ENCODE data around the gene VPS51.

VPS51 gene

DNA sequence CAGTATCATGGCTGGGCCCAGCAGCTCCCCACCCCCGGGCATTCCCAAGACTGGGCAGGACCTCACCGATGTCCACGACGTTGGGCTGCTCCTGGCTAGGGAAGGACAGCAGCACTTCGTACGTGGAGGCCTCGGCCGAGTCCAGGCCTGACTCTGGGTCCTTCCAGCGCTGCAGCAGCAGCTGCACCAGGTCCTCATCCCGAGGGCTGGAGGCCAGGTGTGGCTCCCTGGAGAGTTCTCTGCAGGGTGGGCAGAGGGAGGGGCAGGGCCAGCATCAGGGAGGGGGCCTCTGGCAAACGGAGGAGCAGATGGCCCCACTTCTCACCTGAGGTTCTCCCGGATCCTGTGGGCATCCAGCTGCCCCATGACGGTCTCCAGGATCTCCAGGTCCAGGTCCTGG is 38.0 kb upstream of the VPS51 start:
- H3K4me1 ChIP-seq (ENCODE audit: low read length), result peaks cover 44% of the 10 kb centered on the region
- H4K20me1 ChIP-seq (ENCODE audit: insufficient read depth, low read length), result no peaks in the 10 kb centered on the region
- no peak overlapping the region for H2AFZ ChIP-seq (ENCODE audit: low read depth, low read length)
- H3K4me2 ChIP-seq (ENCODE audit: low read length), result no peak overlapping the region
- H3K27ac ChIP-seq (ENCODE audit: low read length), result no peak overlapping the region
- no peaks in the 10 kb centered on the region for H3K79me2 ChIP-seq (ENCODE audit: low read length)
- no peaks in the 10 kb centered on the region for H3K36me3 ChIP-seq (replicated peaks; ENCODE audit: low read depth, low read length)
- H3K9me3 ChIP-seq (ENCODE audit: insufficient read depth, low read length), result no peaks in the 10 kb centered on the region
- no peak for TF ChIP-seq EZH2phosphoT487 (IDR thresholded peaks at IDR 0.05; ENCODE audit: low read depth)
- TF ChIP-seq, protein P1, sequence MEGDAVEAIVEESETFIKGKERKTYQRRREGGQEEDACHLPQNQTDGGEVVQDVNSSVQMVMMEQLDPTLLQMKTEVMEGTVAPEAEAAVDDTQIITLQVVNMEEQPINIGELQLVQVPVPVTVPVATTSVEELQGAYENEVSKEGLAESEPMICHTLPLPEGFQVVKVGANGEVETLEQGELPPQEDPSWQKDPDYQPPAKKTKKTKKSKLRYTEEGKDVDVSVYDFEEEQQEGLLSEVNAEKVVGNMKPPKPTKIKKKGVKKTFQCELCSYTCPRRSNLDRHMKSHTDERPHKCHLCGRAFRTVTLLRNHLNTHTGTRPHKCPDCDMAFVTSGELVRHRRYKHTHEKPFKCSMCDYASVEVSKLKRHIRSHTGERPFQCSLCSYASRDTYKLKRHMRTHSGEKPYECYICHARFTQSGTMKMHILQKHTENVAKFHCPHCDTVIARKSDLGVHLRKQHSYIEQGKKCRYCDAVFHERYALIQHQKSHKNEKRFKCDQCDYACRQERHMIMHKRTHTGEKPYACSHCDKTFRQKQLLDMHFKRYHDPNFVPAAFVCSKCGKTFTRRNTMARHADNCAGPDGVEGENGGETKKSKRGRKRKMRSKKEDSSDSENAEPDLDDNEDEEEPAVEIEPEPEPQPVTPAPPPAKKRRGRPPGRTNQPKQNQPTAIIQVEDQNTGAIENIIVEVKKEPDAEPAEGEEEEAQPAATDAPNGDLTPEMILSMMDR (IDR thresholded peaks at IDR 0.05; ENCODE audit: low read depth, low read length), result no peak
- no peaks in the 10 kb centered on the region for H3K27me3 ChIP-seq (ENCODE audit: low read depth, low read length)
- no peak overlapping the region for H3K4me3 ChIP-seq (ENCODE audit: low read length)
- H3K9ac ChIP-seq (ENCODE audit: low read length), result no peak overlapping the region

DNA sequence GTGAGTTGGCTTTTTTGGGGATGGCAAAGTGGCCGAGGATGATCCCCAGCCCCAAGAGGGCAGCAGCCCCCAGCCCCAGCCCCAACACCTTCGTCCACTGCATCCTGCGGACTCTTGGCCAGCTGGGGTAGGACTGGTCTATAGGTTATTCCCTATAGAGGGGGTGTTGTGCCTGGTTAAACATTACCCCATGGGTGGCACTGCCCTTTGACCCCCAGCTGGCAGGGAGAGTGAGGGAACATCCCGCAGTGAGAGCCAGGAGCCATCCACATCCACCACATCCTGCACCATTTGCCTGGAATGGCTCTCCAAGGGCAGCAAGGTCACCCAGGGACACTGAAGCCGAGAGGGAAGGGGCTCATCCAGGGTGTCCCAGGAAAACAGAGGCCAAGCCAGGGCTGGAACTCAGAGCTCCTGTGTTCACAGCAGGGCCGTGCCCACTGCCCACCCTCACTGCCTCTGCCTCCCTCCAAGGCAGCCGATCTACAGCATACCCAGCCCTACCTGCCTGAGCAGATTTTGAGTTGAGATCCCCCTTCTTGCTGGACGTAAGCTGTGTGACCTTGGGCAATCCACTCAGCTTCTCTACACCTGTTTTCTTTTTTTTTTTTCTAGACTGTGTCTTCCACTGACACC is 37.5 kb upstream of the VPS51 start, which contains the start of gene NAALADL1:
TSS of gene NAALADL1 (minus strand) at position 135 of the 636 bp plus-strand sequence. CDS start at position 103, 32 bp downstream.
- H4K20me1 ChIP-seq (ENCODE audit: insufficient read depth, low read length), result no peaks in the 10 kb centered on the region
- H3K79me2 ChIP-seq (ENCODE audit: low read length), result no peaks in the 10 kb centered on the region
- no peak within 1 kb of the TSS for H3K4me3 ChIP-seq (ENCODE audit: low read length)
- no peaks in the 10 kb centered on the region for H3K27me3 ChIP-seq (ENCODE audit: low read depth, low read length)
- TF ChIP-seq, protein P1 (IDR thresholded peaks at IDR 0.05; ENCODE audit: low read depth, low read length), result no peak
- TF ChIP-seq EZH2phosphoT487 (IDR thresholded peaks at IDR 0.05; ENCODE audit: low read depth), result no peak
- H3K9me3 ChIP-seq (ENCODE audit: insufficient read depth, low read length), result no peaks in the 10 kb centered on the region
- no peaks in the 10 kb centered on the region for H3K36me3 ChIP-seq (replicated peaks; ENCODE audit: low read depth, low read length)
- no peak within 1 kb of the TSS for H3K9ac ChIP-seq (ENCODE audit: low read length)
- H3K4me2 ChIP-seq (ENCODE audit: low read length), result no peak within 1 kb of the TSS
- no peak within 1 kb of the TSS for H3K27ac ChIP-seq (ENCODE audit: low read length)
- no peak within 1 kb of the TSS for H2AFZ ChIP-seq (ENCODE audit: low read depth, low read length)
- peaks cover 43% of the 10 kb centered on the region for H3K4me1 ChIP-seq (ENCODE audit: low read length)

DNA sequence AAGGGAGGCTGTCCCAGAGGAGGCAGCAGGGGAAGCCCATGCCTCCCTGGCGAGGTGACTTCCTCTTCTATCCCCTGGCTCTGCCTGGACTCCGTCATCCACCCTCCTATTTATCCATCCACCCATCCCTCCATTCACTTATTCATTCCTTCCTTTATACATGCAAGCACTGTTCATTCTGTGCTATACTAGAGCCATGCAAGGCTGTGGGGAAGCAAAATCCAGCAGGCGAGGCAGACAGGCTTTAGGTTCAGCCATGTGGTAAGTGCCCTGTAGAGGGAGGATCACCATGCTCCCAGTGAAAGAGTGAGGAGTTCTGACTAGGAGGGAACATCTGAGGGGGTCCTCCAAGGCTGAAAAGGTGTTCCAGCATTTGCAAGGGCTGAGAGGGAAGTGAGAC is 36.5 kb upstream of the VPS51 start:
- Histone ChIP-seq H3K27ac (ENCODE audit: low read length) (no peak overlapping the region), H3K4me3 (ENCODE audit: low read length) (no peak overlapping the region), H3K36me3 (replicated peaks; ENCODE audit: low read depth, low read length) (no peaks in the 10 kb centered on the region), H3K9ac (ENCODE audit: low read length) (no peak overlapping the region), H3K27me3 (ENCODE audit: low read depth, low read length) (no peaks in the 10 kb centered on the region), H3K4me2 (ENCODE audit: low read length) (no peak overlapping the region), H3K9me3 (ENCODE audit: insufficient read depth, low read length) (no peaks in the 10 kb centered on the region), H2AFZ (ENCODE audit: low read depth, low read length) (no peak overlapping the region), H3K4me1 (ENCODE audit: low read length) (peaks cover 33% of the 10 kb centered on the region), H3K79me2 (ENCODE audit: low read length) (no peaks in the 10 kb centered on the region), H4K20me1 (ENCODE audit: insufficient read depth, low read length) (no peaks in the 10 kb centered on the region)
- TF ChIP-seq, protein P1 (IDR thresholded peaks at IDR 0.05; ENCODE audit: low read depth, low read length), result no peak
- no peak for TF ChIP-seq EZH2phosphoT487 (IDR thresholded peaks at IDR 0.05; ENCODE audit: low read depth)

DNA sequence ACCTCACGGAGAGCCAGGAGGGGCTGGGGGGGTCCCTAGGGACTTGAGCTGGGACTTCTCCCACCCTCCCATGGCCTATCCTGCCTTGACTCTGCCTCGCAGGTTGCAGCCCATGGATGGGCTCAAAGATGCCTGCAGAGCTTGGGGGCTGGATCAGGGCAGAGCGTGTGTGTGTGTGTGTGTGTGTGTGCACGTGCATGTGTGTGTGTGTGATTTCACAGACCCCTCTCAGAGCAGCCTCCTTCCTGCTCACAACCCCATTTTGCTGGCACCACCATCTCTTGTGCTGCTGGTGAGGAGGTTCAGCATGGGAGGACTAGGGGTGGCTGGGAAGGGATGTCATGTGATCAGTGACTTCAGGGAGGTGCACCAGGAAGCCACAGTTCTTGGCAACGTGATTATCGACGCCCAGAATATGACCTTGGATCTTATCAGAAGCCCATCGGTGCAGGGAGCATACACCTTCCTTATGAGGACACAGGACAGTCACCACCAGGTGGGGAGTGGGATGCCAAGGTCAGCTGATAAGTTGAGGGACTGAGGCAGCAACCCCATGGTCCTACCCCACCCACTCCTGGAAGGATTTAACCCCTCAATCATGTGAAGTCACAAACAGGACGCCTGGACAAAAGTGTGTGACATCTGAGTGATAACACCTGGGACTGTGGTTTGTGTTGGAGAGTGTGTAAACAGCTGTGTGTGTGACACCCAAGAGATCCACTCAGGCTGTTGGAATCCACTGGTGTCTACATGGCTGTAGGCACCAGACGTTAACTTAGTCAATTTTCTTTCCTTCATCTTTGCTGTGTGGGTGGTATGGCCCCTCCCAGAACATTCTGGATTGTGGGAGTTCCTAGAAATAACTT is 35.8 kb upstream of the VPS51 start:
- no peaks in the 10 kb centered on the region for H3K79me2 ChIP-seq (ENCODE audit: low read length)
- TF ChIP-seq, protein P1 (IDR thresholded peaks at IDR 0.05; ENCODE audit: low read depth, low read length), result no peak
- TF ChIP-seq EZH2phosphoT487 (IDR thresholded peaks at IDR 0.05; ENCODE audit: low read depth), result no peak

More for the DNA sequence above, 35.8 kb upstream of the VPS51 start:
- Histone ChIP-seq H3K9ac (ENCODE audit: low read length) (no peak overlapping the region), H3K27me3 (ENCODE audit: low read depth, low read length) (no peaks in the 10 kb centered on the region), H3K36me3 (replicated peaks; ENCODE audit: low read depth, low read length) (no peaks in the 10 kb centered on the region), H3K4me1 (ENCODE audit: low read length) (peaks cover 27% of the 10 kb centered on the region), H2AFZ (ENCODE audit: low read depth, low read length) (no peak overlapping the region), H3K27ac (ENCODE audit: low read length) (no peak overlapping the region), H3K4me2 (ENCODE audit: low read length) (no peak overlapping the region), H3K4me3 (ENCODE audit: low read length) (no peak overlapping the region), H4K20me1 (ENCODE audit: insufficient read depth, low read length) (no peaks in the 10 kb centered on the region), H3K9me3 (ENCODE audit: insufficient read depth, low read length) (no peaks in the 10 kb centered on the region)

Data from OCI-LY3 (cell line).